LNCAP (cell line): Measurements from ENCODE around the gene E2F1.

Experiments used
- CTCF ChIP-seq: fragments of 450-650 bp; IDR thresholded peaks from 2 replicates; pipeline ENCODE4 v1.5.1; 2017; ENCODE audit warnings: mild to moderate bottlenecking

Gene E2F1

GRCh38 chr20:33663161-33664084, 22.8 kb downstream of the E2F1 start:
- TF ChIP-seq CTCF: no peak

GRCh38 chr20:33662172-33662571, 24.0 kb downstream of the E2F1 start, which contains the start of gene C20orf144:
TSS of gene C20orf144 (plus strand) at chr20:33662327. CDS start at chr20:33662346, 19 bp downstream.
- no peak for TF ChIP-seq CTCF

GRCh38 chr20:33660685-33661058, 25.5 kb downstream of the E2F1 start:
- TF ChIP-seq CTCF: no peak

- no peak for TF ChIP-seq CTCF
These were observed 26.0 kb downstream of the E2F1 start for GRCh38 chr20:33660035-33660684.

- no peak for TF ChIP-seq CTCF
These were observed 26.7 kb downstream of the E2F1 start for GRCh38 chr20:33659341-33660034.

- TF ChIP-seq CTCF: no peak
These were observed 27.3 kb downstream of the E2F1 start for GRCh38 chr20:33658929-33659328.

GRCh38 chr20:33658510-33658909, 27.7 kb downstream of the E2F1 start:
- TF ChIP-seq CTCF: no peak
